Measurements from ENCODE around the gene SMTNL2.

- TF ChIP-seq CTCF (IDR thresholded peaks at IDR 0.05; ENCODE audit: poor library complexity) (no peak), EZH2 (IDR thresholded peaks at IDR 0.05; ENCODE audit: borderline replicate concordance) (no peak)
Observed at GRCh38 chr17:4539576-4540223, 44.6 kb upstream of the SMTNL2 start.
